Measurements from ENCODE around the gene CHRM3. TPM values are rescaled to one million over a fixed set of nuclear protein-coding genes. Genes with fewer than 3 reads are reported as not detected.

Gene CHRM3
- total and polyA plus RNA-seq, 2 experiments from 2014 or later = 0.93 to 1.6 TPM

GRCh38 chr1:239421811-239422210 lies 35.4 kb downstream of the CHRM3 start:
- Histone ChIP-seq H3K27me3 (no peaks in the 10 kb centered on the region), H3K4me3 (no peak overlapping the region), H3K4me1 (ENCODE audit: low read depth) (no peaks in the 10 kb centered on the region), H3K27ac (no peak overlapping the region), H3K9me3 (ENCODE audit: low read depth) (no peaks in the 10 kb centered on the region), H3K36me3 (no peaks in the 10 kb centered on the region)
- no peak for TF ChIP-seq CTCF (IDR thresholded peaks at IDR 0.05; ENCODE audit: low read depth, low read length)
- no peak for DNase-seq (ENCODE audit: low read depth in 1 of 2, low spot score in 1 of 2)

DNA sequence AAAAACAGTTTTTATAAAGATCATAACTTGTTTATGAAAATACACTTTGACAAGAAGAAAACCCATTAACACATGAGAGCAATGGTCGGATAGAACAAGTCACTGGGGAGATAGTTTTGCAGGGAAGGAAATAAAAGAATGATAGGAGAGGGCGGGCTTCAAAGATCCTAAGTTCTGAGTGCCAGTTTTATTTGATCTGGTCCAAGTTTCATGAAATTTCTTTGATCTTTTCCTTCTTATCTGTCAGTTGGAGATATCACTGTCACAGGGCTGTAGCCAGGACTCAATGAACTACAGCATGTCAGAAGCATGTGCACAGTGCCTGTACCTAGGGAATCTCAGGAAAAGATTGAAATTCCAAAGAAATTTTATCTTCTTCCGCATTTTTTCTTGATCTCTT lies 36.5 kb downstream of the CHRM3 start:
- Histone ChIP-seq H3K27ac (no peak overlapping the region), H3K36me3 (no peaks in the 10 kb centered on the region), H3K4me1 (ENCODE audit: low read depth) (no peaks in the 10 kb centered on the region), H3K27me3 (no peaks in the 10 kb centered on the region), H3K9me3 (ENCODE audit: low read depth) (no peaks in the 10 kb centered on the region), H3K4me3 (no peak overlapping the region)
- DNase-seq (ENCODE audit: low read depth in 1 of 2, low spot score in 1 of 2) = no peak
- no peak for TF ChIP-seq CTCF (IDR thresholded peaks at IDR 0.05; ENCODE audit: low read depth, low read length)

GRCh38 chr1:239426821-239427475 lies 40.6 kb downstream of the CHRM3 start:
- Histone ChIP-seq H3K27ac (no peak overlapping the region), H3K4me3 (no peak overlapping the region), H3K4me1 (ENCODE audit: low read depth) (no peaks in the 10 kb centered on the region), H3K27me3 (no peaks in the 10 kb centered on the region), H3K36me3 (no peaks in the 10 kb centered on the region), H3K9me3 (ENCODE audit: low read depth) (no peaks in the 10 kb centered on the region)
- no peak for DNase-seq (ENCODE audit: low read depth in 1 of 2, low spot score in 1 of 2)
- TF ChIP-seq CTCF (IDR thresholded peaks at IDR 0.05; ENCODE audit: low read depth, low read length) = no peak

GRCh38 chr1:239427712-239428111 lies 41.3 kb downstream of the CHRM3 start:
- TF ChIP-seq CTCF (IDR thresholded peaks at IDR 0.05; ENCODE audit: low read depth, low read length) = no peak
- H3K27me3 ChIP-seq = no peaks in the 10 kb centered on the region
- H3K9me3 ChIP-seq (ENCODE audit: low read depth) = no peaks in the 10 kb centered on the region
- no peaks in the 10 kb centered on the region for H3K4me1 ChIP-seq (ENCODE audit: low read depth)
- H3K4me3 ChIP-seq = no peak overlapping the region
- no peak overlapping the region for H3K27ac ChIP-seq
- DNase-seq (ENCODE audit: low read depth in 1 of 2, low spot score in 1 of 2) = no peak
- H3K36me3 ChIP-seq = no peaks in the 10 kb centered on the region

DNA sequence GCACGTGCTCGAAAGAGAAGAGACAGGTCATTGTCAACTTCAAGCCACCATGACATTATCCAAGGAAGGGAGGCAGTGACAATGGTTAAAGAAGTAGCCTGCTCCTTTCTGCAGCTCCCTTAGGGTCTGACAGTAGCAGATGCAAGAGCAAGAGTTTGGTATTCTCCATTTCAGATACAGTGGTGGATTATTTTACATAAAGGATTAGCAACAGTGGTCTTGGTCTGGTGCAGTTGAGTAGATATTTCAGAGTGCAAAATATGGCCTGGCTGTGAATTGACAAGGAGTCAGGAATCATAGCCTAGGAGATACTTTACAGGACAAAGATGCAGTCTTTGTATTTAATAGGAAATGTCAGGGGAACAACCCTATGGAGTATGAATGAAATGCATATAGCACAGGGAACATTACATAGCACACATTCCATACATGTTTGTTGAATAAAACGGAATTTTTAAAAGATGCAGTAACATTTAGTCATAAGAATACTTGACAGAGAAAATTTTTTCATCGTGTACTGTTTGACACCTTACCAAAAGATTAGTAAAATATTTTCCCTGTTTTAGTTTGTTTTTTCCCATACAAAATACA lies 41.8 kb downstream of the CHRM3 start:
- H3K27me3 ChIP-seq = no peaks in the 10 kb centered on the region
- H3K4me3 ChIP-seq = no peak overlapping the region
- TF ChIP-seq CTCF (IDR thresholded peaks at IDR 0.05; ENCODE audit: low read depth, low read length) = no peak
- no peak for DNase-seq (ENCODE audit: low read depth in 1 of 2, low spot score in 1 of 2)
- no peak overlapping the region for H3K27ac ChIP-seq
- no peaks in the 10 kb centered on the region for H3K36me3 ChIP-seq
- H3K9me3 ChIP-seq (ENCODE audit: low read depth) = no peaks in the 10 kb centered on the region
- H3K4me1 ChIP-seq (ENCODE audit: low read depth) = no peaks in the 10 kb centered on the region

Data from cardiac muscle cell (in vitro differentiated cells and primary cell).